Measurements from ENCODE around the gene ISM1. TPM values are rescaled to one million over a fixed set of nuclear protein-coding genes. Genes with fewer than 3 reads are reported as not detected.

Gene ISM1
- total RNA-seq, 1 donor from 2014 or later, result 0.98 TPM

GRCh38 chr20:13348311-13349234, 127.5 kb downstream of the ISM1 start:
- DNase-seq (ENCODE audit: low read depth) (no peak), FAIRE-seq (no peak)
- H3K9me3 ChIP-seq (ENCODE audit: insufficient read depth, low read depth, low read length), result no peaks in the 10 kb centered on the region
- H3K4me3 ChIP-seq (ENCODE audit: insufficient read depth, low read depth, low read length), result peak overlapping the region; percentile 20
- peaks cover 5% of the 10 kb centered on the region for H3K4me1 ChIP-seq (ENCODE audit: insufficient read depth, low read length)
- no peak for TF ChIP-seq EZH2 (IDR thresholded peaks at IDR 0.05; ENCODE audit: insufficient read depth, low read length)
- H3K9ac ChIP-seq (ENCODE audit: low read length), result peak overlapping the region; percentile 9
- H3K27me3 ChIP-seq (ENCODE audit: insufficient read depth, low read length), result no peaks in the 10 kb centered on the region
- no peaks in the 10 kb centered on the region for H3K27me3 Mint-ChIP-seq (ENCODE audit: low read depth, unreplicated experiment)
- H3K79me2 ChIP-seq (ENCODE audit: insufficient read depth, low read length), result no peaks in the 10 kb centered on the region
- peak overlapping the region; percentile 75 for H3K4me2 ChIP-seq (ENCODE audit: low read length)
- peaks cover 2% of the 10 kb centered on the region for H3K9me3 Mint-ChIP-seq (ENCODE audit: unreplicated experiment)
- H3K36me3 ChIP-seq (ENCODE audit: insufficient read depth, low read length), result no peaks in the 10 kb centered on the region
- no peak overlapping the region for H3K27ac ChIP-seq (ENCODE audit: low read depth, low read length)
- peak overlapping the region; percentile 15 for H2AFZ ChIP-seq (ENCODE audit: low read depth, low read length)
- no peak overlapping the region for H3K27ac Mint-ChIP-seq (ENCODE audit: unreplicated experiment)
- no peak overlapping the region for H3K4me3 Mint-ChIP-seq (ENCODE audit: unreplicated experiment)
- H3K36me3 Mint-ChIP-seq (ENCODE audit: low read depth, unreplicated experiment), result no peaks in the 10 kb centered on the region
- peaks cover 2% of the 10 kb centered on the region for H3K4me1 Mint-ChIP-seq (ENCODE audit: low read depth, unreplicated experiment)
- no peaks in the 10 kb centered on the region for H4K20me1 ChIP-seq (ENCODE audit: insufficient read depth, low read length)

GRCh38 chr20:13349235-13349604, 128.1 kb downstream of the ISM1 start:
- no peak for DNase-seq (ENCODE audit: low read depth)
- H3K4me2 ChIP-seq (ENCODE audit: low read length), result peak overlapping the region; percentile 75
- no peak for TF ChIP-seq CTCF (IDR thresholded peaks at IDR 0.05; ENCODE audit: insufficient read depth, low read depth, low read length)
- TF ChIP-seq EZH2 (IDR thresholded peaks at IDR 0.05; ENCODE audit: insufficient read depth, low read length), result no peak

More at GRCh38 chr20:13349235-13349604, 128.1 kb downstream of the ISM1 start:
- Mint-ChIP-seq H3K27me3 (ENCODE audit: low read depth, unreplicated experiment) (no peaks in the 10 kb centered on the region), H3K36me3 (ENCODE audit: low read depth, unreplicated experiment) (no peaks in the 10 kb centered on the region), H3K4me1 (ENCODE audit: low read depth, unreplicated experiment) (peaks cover 2% of the 10 kb centered on the region), H3K27ac (ENCODE audit: unreplicated experiment) (no peak overlapping the region), H3K4me3 (ENCODE audit: unreplicated experiment) (no peak overlapping the region), H3K9me3 (ENCODE audit: unreplicated experiment) (peaks cover under 1% of the 10 kb centered on the region)
- H3K27ac ChIP-seq (ENCODE audit: low read depth, low read length), result no peak overlapping the region
- H3K27me3 ChIP-seq (ENCODE audit: insufficient read depth, low read length), result no peaks in the 10 kb centered on the region
- H4K20me1 ChIP-seq (ENCODE audit: insufficient read depth, low read length), result no peaks in the 10 kb centered on the region
- H3K79me2 ChIP-seq (ENCODE audit: insufficient read depth, low read length), result no peaks in the 10 kb centered on the region
- no peak overlapping the region for H3K9ac ChIP-seq (ENCODE audit: low read length)
- H3K4me1 ChIP-seq (ENCODE audit: insufficient read depth, low read length), result peaks cover 5% of the 10 kb centered on the region
- H2AFZ ChIP-seq (ENCODE audit: low read depth, low read length), result peak overlapping the region; percentile 15
- H3K9me3 ChIP-seq (ENCODE audit: insufficient read depth, low read depth, low read length), result no peaks in the 10 kb centered on the region
- no peaks in the 10 kb centered on the region for H3K36me3 ChIP-seq (ENCODE audit: insufficient read depth, low read length)
- H3K4me3 ChIP-seq (ENCODE audit: insufficient read depth, low read depth, low read length), result peak overlapping the region; percentile 20
- no peak for FAIRE-seq

Other genes with a start within 250 kb of the ISM1 start
- 5.6 and 5.7 TPM in 2 replicates for gene SPTLC3, start 212.3 kb upstream of the ISM1 start, total RNA-seq